ENCODE measurements around the gene POLR3B. TPM values are rescaled to one million over a fixed set of nuclear protein-coding genes. Genes with fewer than 3 reads are reported as not detected.

Gene POLR3B
- total RNA-seq, 1 donor from 2014 or later = 9.6 TPM

DNA sequence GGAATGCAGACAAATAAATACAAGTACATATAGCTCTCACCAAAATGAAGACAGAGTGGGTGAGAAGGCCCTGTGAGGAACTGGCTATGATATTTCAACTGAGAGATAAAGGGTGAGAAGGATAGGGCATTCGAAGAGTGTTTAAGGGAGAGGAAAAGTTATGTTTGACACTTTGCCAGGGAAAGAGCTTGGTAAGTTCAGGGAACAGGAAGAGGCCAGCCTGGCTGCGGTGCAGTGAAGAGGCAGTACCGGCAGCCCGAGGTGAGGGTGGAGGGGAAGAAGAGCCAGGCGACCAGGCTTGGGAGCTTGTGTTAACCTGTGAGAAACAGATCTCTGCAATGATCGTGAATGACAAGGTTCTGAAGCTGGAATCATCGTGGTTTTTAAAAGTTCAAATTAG lies 140.5 kb downstream of the POLR3B start:
- TF ChIP-seq CTCF (IDR thresholded peaks at IDR 0.05) = no peak
- ATAC-seq (no peak), DNase-seq (no peak)
- no peaks in the 10 kb centered on the region for H3K9me3 ChIP-seq
- H3K27me3 ChIP-seq (ENCODE audit: low read depth) = no peaks in the 10 kb centered on the region
- no peak overlapping the region for H3K4me3 ChIP-seq
- no peaks in the 10 kb centered on the region for H3K4me1 ChIP-seq
- H3K27ac ChIP-seq = no peak overlapping the region
- H3K36me3 ChIP-seq = peaks cover 64% of the 10 kb centered on the region
- intact Hi-C loops (cut with DNase I) = no loop called here

GRCh38 chr12:106499628-106500027 lies 142.1 kb downstream of the POLR3B start:
- Histone ChIP-seq H3K36me3 (peaks cover 80% of the 10 kb centered on the region), H3K27me3 (ENCODE audit: low read depth) (no peaks in the 10 kb centered on the region), H3K4me3 (no peak overlapping the region), H3K4me1 (no peaks in the 10 kb centered on the region), H3K27ac (no peak overlapping the region), H3K9me3 (no peaks in the 10 kb centered on the region)
- TF ChIP-seq CTCF (IDR thresholded peaks at IDR 0.05) = no peak
- intact Hi-C loops (cut with DNase I) = no loop called here
- DNase-seq = no peak
- no peak for ATAC-seq

- no peak for TF ChIP-seq CTCF (IDR thresholded peaks at IDR 0.05)
- peaks cover 92% of the 10 kb centered on the region for H3K36me3 ChIP-seq
- no peaks in the 10 kb centered on the region for H3K9me3 ChIP-seq
- no peaks in the 10 kb centered on the region for H3K27me3 ChIP-seq (ENCODE audit: low read depth)
- H3K27ac ChIP-seq = no peak overlapping the region
- no peaks in the 10 kb centered on the region for H3K4me1 ChIP-seq
- H3K4me3 ChIP-seq = no peak overlapping the region
- no peak for DNase-seq
- intact Hi-C loops (cut with DNase I) = no loop called here
- ATAC-seq = no peak
Measured at GRCh38 chr12:106506691-106507090, 149.1 kb downstream of the POLR3B start.

GRCh38 chr12:106508966-106509365 lies 151.4 kb downstream of the POLR3B start:
- ATAC-seq (no peak), DNase-seq (no peak)
- Histone ChIP-seq H3K27me3 (ENCODE audit: low read depth) (no peaks in the 10 kb centered on the region), H3K4me3 (no peak overlapping the region), H3K36me3 (peaks cover 71% of the 10 kb centered on the region), H3K4me1 (no peaks in the 10 kb centered on the region), H3K27ac (no peak overlapping the region), H3K9me3 (no peaks in the 10 kb centered on the region)
- intact Hi-C loops (cut with DNase I) = no loop called here
- TF ChIP-seq CTCF (IDR thresholded peaks at IDR 0.05) = no peak

DNA sequence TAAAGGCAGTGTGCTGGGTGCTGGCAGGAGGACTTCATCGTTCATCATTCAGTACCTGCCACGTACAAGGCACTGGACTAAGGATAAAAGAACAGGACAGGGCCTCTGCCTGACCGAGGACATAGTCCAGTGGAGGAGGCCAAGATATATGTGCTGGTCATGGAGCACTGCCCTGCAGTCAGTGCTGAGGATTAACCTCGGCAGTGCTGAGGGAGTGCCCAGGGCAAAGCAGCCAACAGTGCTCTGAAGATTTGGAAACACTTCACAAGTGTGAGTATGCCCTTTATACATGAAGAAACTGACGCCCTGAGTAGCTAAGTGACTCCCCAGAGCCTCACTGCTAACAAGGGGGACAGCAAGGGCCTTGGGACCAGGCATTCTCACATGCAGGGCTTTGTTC lies 153.8 kb downstream of the POLR3B start:
- ATAC-seq = no peak
- no peak for TF ChIP-seq CTCF (IDR thresholded peaks at IDR 0.05)

GRCh38 chr12:106517314-106517713 lies 159.8 kb downstream of the POLR3B start:
- ATAC-seq = no peak

More for the DNA sequence above, 153.8 kb downstream of the POLR3B start:
- H3K4me3 ChIP-seq = no peak overlapping the region
- H3K4me1 ChIP-seq = no peaks in the 10 kb centered on the region
- H3K9me3 ChIP-seq = no peaks in the 10 kb centered on the region
- no peak overlapping the region for H3K27ac ChIP-seq
- intact Hi-C loops (cut with DNase I) = no loop called here
- peaks cover 47% of the 10 kb centered on the region for H3K36me3 ChIP-seq
- DNase-seq = no peak
- H3K27me3 ChIP-seq (ENCODE audit: low read depth) = no peaks in the 10 kb centered on the region

More at GRCh38 chr12:106517314-106517713, 159.8 kb downstream of the POLR3B start:
- H3K27ac ChIP-seq = no peak overlapping the region
- no peaks in the 10 kb centered on the region for H3K36me3 ChIP-seq
- no peaks in the 10 kb centered on the region for H3K9me3 ChIP-seq
- no peaks in the 10 kb centered on the region for H3K4me1 ChIP-seq
- no peak overlapping the region for H3K4me3 ChIP-seq
- DNase-seq = no peak
- TF ChIP-seq CTCF (IDR thresholded peaks at IDR 0.05) = no peak
- intact Hi-C loops (cut with DNase I) = no loop called here
- no peaks in the 10 kb centered on the region for H3K27me3 ChIP-seq (ENCODE audit: low read depth)

Measured in lower lobe of right lung (tissue), 2 donors.